NCI-H345 treated with DMSO at 0.1 percent for 48 hours (cell line): ENCODE data around the gene PIEZO1.
"Not testable (repeated sequence)": the region's sequence is repeated elsewhere in the genome, so short reads cannot be mapped to it uniquely, and the experiment has no call there.

ENCODE experiments used
- DNase-seq: peaks from one replicate; lab custom pipeline; 2025; ENCODE audit not compliant: unreplicated experiment; lab: John Stamatoyannopoulos, UW

PIEZO1 gene

DNA sequence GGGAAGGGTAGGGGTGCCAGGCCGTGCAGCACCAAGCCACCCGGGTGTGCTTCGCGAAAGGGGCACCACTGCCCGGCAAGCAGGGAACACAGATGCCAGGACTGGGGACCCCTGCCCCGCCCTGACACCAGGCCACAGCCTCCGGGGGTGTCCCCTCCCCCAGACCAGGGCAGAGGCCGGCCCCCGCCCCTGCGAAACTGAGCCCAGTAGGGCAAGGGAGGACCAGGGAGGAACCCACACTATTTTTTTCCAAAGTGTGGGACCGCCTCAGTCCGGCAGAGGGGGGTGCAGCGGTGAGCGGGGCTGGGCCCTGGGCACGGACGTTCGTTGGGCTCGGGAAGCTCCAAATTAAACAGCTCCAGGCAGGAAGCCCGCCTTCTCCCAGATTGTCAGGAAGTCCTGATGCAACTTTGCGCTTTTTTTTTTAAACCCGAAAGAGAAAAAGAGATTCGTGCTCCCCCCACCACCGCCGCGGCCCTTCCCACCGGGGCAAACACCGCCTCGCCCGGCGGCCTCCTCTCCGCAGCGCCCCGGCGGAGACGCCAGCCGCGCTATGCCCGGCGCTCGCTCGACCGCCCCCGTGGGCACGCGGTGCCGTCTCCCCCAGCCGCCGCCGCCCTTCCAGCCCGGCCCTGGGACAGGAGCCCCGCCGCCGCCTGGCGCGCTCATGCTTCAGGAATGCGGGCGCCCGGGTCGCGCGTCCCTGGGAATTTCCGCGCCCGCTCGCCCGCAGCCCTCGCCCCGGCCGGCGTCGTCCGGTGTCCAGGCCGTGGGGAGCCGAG is 755 bp downstream of the PIEZO1 start:
- no peak for DNase-seq

DNA sequence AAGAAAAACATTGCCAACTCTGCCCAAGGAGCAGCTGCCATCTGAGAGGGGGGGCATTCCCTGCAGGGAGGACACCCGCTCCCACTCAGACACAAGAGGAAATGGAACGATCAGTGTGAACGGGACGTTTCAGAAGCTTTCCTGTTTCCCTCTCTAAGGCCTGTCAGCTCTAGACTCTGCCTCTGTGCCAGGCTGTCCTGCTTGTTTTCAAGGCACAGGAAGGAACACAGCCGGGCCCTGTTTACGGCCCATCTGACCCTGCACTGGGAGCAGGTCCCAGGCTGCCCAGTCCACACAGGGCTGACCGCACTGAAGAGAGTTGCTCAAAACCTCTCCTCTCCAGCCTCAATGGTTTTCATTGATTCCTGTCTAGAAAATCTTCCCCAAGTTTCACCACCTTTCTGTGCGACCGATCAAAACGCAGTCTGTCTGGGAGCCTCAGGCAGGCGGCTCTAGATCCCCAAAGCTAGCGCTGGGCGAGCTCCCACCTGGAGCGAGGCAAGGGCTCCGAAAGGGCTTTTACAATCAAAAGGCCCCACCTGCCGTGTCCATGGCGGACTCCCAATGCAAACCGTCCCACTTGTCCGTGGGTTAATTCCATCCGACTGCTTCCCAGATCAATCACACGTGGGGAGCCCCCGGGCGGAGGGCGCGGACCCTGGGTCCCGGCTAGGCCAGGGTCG is 1.5 kb downstream of the PIEZO1 start:
- DNase-seq = no peak

DNA sequence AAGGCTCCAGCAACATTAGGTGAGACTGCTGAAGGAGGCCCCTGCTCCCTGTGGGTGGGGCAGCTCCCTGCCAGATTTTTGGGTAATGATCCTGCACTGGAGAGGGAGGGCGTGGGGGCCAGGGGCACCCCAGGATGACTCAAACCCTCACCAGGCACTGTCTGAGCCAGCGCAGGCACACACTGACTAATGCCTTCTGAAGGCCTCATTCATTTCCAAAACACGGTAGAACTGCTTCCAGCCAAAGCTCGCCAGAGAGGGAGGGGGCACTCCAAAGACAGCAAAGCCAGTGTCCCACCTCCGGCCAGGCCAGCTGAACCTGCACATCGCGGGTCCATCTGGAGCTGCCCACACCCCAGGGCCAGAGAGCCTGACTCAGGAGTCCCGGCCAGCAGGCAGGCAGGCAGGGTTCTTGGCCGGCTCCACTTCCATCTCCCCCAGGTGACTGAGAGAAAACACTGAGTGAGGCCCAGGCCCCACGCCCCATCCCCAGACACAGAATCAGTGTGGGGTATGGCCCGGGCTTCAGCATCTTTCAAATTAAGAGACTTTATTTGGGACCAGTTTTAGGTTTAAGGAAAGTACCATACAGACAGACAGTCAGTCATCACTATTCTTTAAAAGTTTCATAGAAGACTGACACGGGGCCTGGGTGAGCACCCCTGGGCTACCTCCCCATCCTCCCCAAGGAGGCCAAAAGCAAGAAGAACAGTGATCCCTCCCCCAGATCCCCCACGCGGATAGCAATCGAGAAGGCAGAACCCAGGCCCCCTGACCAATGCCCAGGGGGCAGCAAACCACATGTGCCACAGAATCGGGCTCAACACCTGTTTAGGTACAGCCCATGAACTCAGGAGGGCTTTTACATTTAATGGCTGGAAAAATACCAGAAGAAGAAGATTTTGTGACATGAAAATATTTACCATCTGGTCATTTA is 2.3 kb downstream of the PIEZO1 start:
- DNase-seq = no peak

DNA sequence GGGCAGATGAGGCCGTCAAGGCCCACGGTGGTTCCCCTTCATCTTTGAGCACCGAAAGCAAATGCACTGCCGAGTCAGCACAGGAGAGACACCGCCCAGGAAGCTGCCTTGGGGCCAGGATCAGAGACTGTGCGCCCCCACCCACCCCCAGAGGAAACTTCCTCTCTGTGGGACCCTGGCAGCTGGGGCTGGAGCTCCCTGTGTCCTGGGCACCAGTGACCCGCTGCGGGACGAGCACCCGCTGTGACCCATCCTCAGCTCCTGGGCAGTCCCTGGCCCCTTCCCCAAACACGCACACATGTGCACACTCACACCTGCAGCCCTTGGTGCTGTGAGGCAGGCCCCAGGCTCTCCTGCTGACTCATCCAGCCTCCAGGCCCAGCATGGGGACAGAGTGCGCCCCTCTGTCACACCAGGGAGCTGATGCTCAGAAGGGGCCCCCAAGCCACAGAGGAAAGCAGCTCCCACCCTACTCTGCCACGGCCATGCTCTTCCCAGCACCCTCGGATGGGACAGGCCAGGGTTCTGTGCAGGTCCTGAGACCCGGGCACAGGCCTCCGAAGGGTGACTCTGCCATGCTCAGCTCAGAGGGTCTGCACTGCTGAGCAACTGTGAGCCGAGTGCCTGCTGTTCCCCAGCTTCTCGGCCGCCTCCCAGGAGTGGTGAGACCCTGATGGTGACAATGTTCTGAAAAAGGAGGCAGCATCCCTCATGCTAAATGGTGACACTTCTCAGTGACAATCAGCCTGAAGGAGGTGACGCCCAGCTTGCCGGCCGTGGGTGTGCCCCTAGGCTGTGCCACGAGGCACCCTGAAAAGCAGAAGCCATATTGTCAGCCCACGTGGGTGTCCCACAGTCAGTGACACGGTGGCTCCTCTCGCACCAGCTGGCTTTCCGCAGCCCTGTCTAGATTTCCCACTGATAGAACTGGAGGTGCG is 3.6 kb downstream of the PIEZO1 start:
- DNase-seq = no peak

- DNase-seq = no peak
Observed at GRCh38 chr16:88780142-88781062, 4.6 kb downstream of the PIEZO1 start.

DNA sequence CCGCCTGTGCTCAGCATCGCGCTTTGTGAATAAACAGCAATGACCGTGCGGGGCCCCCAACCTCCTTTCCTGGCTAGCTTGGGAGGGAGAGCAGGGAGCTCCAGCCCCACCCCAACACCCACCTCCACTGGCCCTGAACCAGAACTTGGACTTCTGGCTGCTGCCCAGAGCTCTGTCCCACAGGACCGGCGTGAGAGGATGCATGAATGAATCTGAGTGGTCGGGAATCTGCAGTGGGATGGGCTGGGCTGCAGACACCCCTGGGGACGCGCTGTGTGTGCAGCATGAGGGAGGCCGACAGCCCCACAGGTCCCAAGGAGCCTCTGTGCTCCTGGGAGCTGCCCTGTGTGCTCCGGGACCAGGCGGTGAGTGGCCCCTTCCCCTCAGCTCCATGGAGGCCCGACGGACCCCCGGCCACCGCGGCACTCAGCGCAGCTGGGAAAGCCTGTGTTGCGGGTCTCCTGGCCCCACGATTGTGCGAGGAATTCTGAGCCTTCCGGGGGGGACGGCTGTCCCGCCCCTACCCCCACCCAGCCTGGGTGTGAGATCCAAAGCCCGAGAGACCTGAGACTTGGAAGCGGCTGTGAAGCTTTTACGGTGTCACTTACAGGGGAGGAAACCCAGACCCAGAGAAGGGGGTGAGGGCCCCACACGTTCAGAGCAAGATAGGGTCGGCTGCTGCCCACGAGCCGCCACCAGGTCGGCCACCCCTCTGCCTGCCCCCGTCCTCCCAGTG is 5.4 kb downstream of the PIEZO1 start:
- DNase-seq = no peak

DNA sequence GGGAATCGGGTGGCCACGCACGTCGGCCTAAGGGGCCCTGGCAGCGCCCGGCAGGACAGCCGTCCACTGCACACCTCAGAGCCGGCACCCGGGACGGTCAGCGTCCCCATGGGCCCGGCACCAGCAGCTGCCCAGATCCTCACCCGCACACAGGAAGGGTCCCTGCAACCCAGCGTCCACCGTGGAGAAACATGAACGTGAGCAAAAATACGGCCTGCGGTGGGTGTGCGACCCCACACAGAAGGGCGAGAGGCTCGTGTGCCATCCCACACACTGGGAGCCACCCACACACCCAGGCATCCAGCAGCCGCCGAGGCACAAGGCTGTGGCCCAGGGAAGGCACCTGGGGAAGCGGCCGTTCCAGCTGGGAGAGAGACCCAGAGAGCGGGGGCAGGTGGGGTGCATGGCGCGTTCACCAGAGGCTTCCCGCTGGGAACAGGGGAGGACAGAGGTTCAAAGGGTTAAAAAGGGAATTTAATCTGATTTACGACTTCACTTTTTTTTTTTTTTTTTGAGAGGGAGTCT is 6.4 kb downstream of the PIEZO1 start:
- DNase-seq = no peak

DNA sequence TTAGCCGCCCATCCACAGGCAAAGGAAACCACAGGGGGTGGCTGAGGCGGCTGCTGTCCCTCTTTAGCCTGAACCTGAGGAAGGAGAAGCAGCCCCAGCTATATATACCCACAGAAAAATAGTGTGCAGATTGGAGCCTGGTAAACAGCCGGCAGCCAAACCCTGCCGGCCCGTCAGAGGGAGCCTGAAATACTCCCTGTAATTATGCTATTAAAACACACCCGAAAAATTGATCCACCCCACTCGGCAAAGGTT is 6.8 kb downstream of the PIEZO1 start:
- DNase-seq = no peak

- no peak for DNase-seq
Observed at GRCh38 chr16:88777471-88778270, 7.3 kb downstream of the PIEZO1 start.

GRCh38 chr16:88775825-88776224 is 9.2 kb downstream of the PIEZO1 start:
- no peak for DNase-seq

DNA sequence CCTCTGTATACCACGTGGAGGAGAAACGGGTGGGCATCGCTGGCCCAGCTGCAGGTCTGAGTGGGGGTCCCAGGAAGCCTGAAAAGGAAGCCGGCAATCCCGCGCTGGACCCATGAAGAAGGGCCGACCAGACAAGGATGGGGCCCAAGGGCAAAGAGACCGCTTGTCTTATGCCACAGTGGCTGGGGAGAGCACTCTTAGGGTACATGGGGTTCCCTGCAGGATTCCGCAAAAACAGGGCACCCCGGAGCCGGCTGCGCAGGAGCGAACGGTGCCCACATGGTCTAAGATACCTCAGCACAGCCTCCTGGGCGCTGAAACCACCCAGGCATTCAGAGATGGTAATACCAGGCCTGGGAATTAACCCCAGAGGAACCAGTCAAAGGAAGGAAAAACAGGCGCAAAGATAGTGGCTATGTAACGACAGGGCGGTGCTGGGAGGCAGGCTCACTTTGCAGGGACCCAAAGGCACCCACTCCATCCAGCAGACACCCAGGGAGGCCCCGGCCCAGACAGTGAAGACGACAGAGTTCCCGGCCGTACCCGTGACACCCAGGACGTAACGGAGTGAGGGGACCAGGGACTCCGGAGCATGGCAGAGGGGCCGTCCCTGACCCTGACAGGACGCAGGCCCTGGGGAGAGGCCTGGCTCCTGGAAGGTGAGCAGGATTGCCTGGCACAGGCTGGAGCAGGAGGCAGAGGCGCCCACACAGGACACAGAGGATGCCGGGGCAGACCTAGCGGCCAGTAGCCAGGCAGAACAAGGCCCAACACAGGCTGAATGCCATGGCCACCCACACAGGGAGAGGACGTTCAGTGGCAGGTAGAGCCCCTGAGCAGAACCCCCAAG is 10.3 kb downstream of the PIEZO1 start:
- DNase-seq = no peak

GRCh38 chr16:88773812-88774291 is 11.2 kb downstream of the PIEZO1 start:
- DNase-seq = no peak

DNA sequence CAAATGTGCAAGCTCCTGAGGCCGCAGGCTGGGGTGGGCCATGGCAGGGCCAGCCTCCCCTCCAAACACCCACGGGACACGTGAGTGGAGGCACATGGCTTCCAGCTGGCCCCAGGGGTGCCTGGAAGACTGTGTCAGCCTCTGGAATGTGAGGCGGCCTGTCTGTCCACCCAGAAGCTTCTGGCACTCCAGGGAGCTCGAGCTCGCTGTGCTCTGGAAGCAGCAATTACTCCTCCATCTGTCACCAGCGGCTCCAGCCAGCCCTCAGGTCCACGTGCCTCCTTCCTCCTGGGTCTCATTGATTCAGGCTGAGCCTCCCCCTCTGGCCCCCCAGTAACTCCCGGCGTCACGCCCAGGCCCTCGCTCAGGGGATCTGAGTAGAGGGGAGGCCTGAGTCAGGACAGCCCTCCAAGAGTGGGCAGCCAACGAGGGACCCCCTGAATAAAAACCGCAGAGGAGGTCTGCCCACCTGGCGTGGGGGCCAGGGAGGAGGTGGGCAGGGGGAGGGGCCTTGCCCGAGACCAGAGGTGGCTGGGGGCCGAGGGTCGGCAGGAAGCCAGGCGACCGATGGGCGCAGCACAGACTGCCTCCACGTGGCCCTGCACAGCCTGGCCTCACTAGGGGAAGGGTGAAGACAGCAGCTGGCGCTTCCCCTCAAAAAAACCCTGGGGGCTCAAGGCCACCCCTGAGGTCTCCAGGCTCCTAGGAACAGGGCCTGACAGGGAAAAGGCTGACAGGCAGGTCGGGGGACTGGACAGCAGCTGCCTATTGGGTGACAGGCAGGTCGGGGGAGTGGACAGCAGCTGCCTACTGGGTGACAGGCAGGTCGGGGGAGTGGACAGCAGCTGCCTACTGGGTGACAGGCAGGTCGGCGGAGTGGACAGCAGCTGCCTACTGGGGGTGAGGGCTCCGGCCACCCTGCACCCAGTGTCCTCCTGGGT is 11.9 kb downstream of the PIEZO1 start:
- no peak for DNase-seq

DNA sequence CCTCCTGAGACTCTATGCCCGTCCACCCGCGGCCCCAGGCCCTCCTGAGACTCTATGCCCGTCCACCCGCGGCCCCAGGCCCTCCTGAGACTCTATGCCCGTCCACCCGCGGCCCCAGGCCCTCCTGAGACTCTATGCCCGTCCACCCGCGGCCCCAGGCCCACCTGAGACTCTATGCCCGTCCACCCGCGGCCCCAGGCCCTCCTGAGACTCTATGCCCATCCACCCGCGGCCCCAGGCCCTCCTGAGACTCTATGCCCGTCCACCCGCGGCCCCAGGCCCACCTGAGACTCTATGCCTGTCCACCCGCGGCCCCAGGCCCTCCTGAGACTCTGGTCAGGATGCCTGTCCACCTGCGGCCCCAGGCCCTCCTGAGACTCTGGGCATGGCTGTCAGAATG is 13.2 kb downstream of the PIEZO1 start:
- not testable (repeated sequence) for DNase-seq

GRCh38 chr16:88771294-88771772 is 13.7 kb downstream of the PIEZO1 start:
- no peak for DNase-seq
